ENCODE measurements around the gene PCDH1.

- no peak for TF ChIP-seq CTCF (IDR thresholded peaks at IDR 0.05 in 8 of 11, conservative IDR thresholded peaks at IDR 0.05 in 3 of 11)
- no peak for TF ChIP-seq POLR2AphosphoS5 (IDR thresholded peaks at IDR 0.05)
- TF ChIP-seq POLR2A (IDR thresholded peaks at IDR 0.05), result no peak
Measured at GRCh38 chr5:141826674-141827073, 51.5 kb downstream of the PCDH1 start.
